ENCODE measurements around the gene MRPS34. TPM values are rescaled to one million over a fixed set of nuclear protein-coding genes. Genes with fewer than 3 reads are reported as not detected.

Gene MRPS34
- total RNA-seq, 1 donor from 2014 or later: 60.4 TPM

- TF ChIP-seq CTCF (IDR thresholded peaks at IDR 0.05): no peak
These were observed 4.7 kb upstream of the MRPS34 start for GRCh38 chr16:1777375-1778199.

GRCh38 chr16:1776991-1777374 lies 4.0 kb upstream of the MRPS34 start:
- H3K4me1 Mint-ChIP-seq (ENCODE audit: low read depth): peaks cover 29% of the 10 kb centered on the region
- no peaks in the 10 kb centered on the region for H3K9me3 Mint-ChIP-seq (ENCODE audit: low read depth)
- H3K4me3 Mint-ChIP-seq (ENCODE audit: unreplicated experiment): no peak overlapping the region
- DNase-seq (ENCODE audit: low spot score): no peak
- peaks cover 6% of the 10 kb centered on the region for H3K36me3 Mint-ChIP-seq (ENCODE audit: low read depth)
- no peak for TF ChIP-seq CTCF (IDR thresholded peaks at IDR 0.05)
- no peaks in the 10 kb centered on the region for H3K27me3 Mint-ChIP-seq (ENCODE audit: low read depth)
- H3K27ac Mint-ChIP-seq (ENCODE audit: unreplicated experiment): peak overlapping the region; percentile 66

More at GRCh38 chr16:1777375-1778199, 4.7 kb upstream of the MRPS34 start:
- H3K4me1 Mint-ChIP-seq (ENCODE audit: low read depth): peaks cover 25% of the 10 kb centered on the region
- H3K36me3 Mint-ChIP-seq (ENCODE audit: low read depth): peaks cover 4% of the 10 kb centered on the region
- H3K27ac Mint-ChIP-seq (ENCODE audit: unreplicated experiment): peak overlapping the region; percentile 17
- H3K9me3 Mint-ChIP-seq (ENCODE audit: low read depth): no peaks in the 10 kb centered on the region
- no peaks in the 10 kb centered on the region for H3K27me3 Mint-ChIP-seq (ENCODE audit: low read depth)
- H3K4me3 Mint-ChIP-seq (ENCODE audit: unreplicated experiment): no peak overlapping the region
- no peak for DNase-seq (ENCODE audit: low spot score)

- DNase-seq (ENCODE audit: low spot score): no peak
- no peak overlapping the region for H3K4me3 Mint-ChIP-seq (ENCODE audit: unreplicated experiment)
- no peaks in the 10 kb centered on the region for H3K27me3 Mint-ChIP-seq (ENCODE audit: low read depth)
- H3K27ac Mint-ChIP-seq (ENCODE audit: unreplicated experiment): peak overlapping the region; percentile 71
- H3K36me3 Mint-ChIP-seq (ENCODE audit: low read depth): peaks cover 6% of the 10 kb centered on the region
- H3K9me3 Mint-ChIP-seq (ENCODE audit: low read depth): no peaks in the 10 kb centered on the region
- peaks cover 29% of the 10 kb centered on the region for H3K4me1 Mint-ChIP-seq (ENCODE audit: low read depth)
- no peak for TF ChIP-seq CTCF (IDR thresholded peaks at IDR 0.05)
These were observed 3.7 kb upstream of the MRPS34 start for GRCh38 chr16:1776672-1776955.

GRCh38 chr16:1775846-1776671 lies 3.1 kb upstream of the MRPS34 start:
- no peak for DNase-seq (ENCODE audit: low spot score)
- Mint-ChIP-seq H3K9me3 (ENCODE audit: low read depth) (no peaks in the 10 kb centered on the region), H3K4me3 (ENCODE audit: unreplicated experiment) (no peak overlapping the region), H3K27ac (ENCODE audit: unreplicated experiment) (peak overlapping the region; percentile 71), H3K36me3 (ENCODE audit: low read depth) (peaks cover 6% of the 10 kb centered on the region), H3K27me3 (ENCODE audit: low read depth) (no peaks in the 10 kb centered on the region), H3K4me1 (ENCODE audit: low read depth) (peaks cover 23% of the 10 kb centered on the region)
- TF ChIP-seq CTCF (IDR thresholded peaks at IDR 0.05): no peak

- no peak overlapping the region for H3K27ac Mint-ChIP-seq (ENCODE audit: unreplicated experiment)
- no peak for TF ChIP-seq CTCF (IDR thresholded peaks at IDR 0.05)
- H3K4me3 Mint-ChIP-seq (ENCODE audit: unreplicated experiment): peak overlapping the region; percentile 36
- peaks cover 22% of the 10 kb centered on the region for H3K4me1 Mint-ChIP-seq (ENCODE audit: low read depth)
- no peaks in the 10 kb centered on the region for H3K9me3 Mint-ChIP-seq (ENCODE audit: low read depth)
- no peak for DNase-seq (ENCODE audit: low spot score)
- no peaks in the 10 kb centered on the region for H3K27me3 Mint-ChIP-seq (ENCODE audit: low read depth)
- peaks cover 6% of the 10 kb centered on the region for H3K36me3 Mint-ChIP-seq (ENCODE audit: low read depth)
These were observed 2.3 kb upstream of the MRPS34 start for GRCh38 chr16:1775006-1775845.
